ENCODE measurements around the gene RNASEH2C. TPM values are rescaled to one million over a fixed set of nuclear protein-coding genes. Genes with fewer than 3 reads are reported as not detected.
A peak's percentile ranks its signal among the peaks of the same experiment; 100 is the strongest.
"Not testable (repeated sequence)": the region's sequence is repeated elsewhere in the genome, so short reads cannot be mapped to it uniquely, and the experiment has no call there.

The RNASEH2C gene
- total and polyA plus RNA-seq, 4 donors = 21.8 to 97.7 (median 75.4) TPM

- H3K9ac ChIP-seq (ENCODE audit: insufficient read depth in 1 of 2, low read length in 2 of 2) = no peak overlapping the region
- no peaks in the 10 kb centered on the region for H3K27me3 ChIP-seq (ENCODE audit: control insufficient read depth in 3 of 3, insufficient read depth in 3 of 3, low read length in 2 of 3)
- no peaks in the 10 kb centered on the region for H3K36me3 ChIP-seq (ENCODE audit: control insufficient read depth in 4 of 4, insufficient read depth in 4 of 4, low read length in 4 of 4)
- no peaks in the 10 kb centered on the region for H3K4me1 ChIP-seq (ENCODE audit: control insufficient read depth in 5 of 5, insufficient read depth in 5 of 5, low read length in 5 of 5)
- DNase-seq (peak in 2 of 3 donors; percentile 46 to 67), ATAC-seq (ENCODE audit: insufficient read depth, low FRiP score) (no peak)
- WGBS, 2 donors = 65 to 87% methylated on average over 12 of the region's 12 CpGs
- TF ChIP-seq CTCF (IDR thresholded peaks at IDR 0.05; ENCODE audit: control extremely low read depth, extremely low read depth) = no peak
- no peak overlapping the region for H3K4me3 ChIP-seq
- H3K9me3 ChIP-seq (ENCODE audit: control insufficient read depth in 4 of 4, insufficient read depth in 3 of 4, low read length in 3 of 4) = no peaks in the 10 kb centered on the region
- no peak overlapping the region for H3K27ac ChIP-seq (ENCODE audit: low read depth in 1 of 2, low read length in 1 of 2)
Observed at GRCh38 chr11:65695459-65696241, 24.9 kb downstream of the RNASEH2C start.

GRCh38 chr11:65692367-65692766 is 28.2 kb downstream of the RNASEH2C start:
- ATAC-seq (ENCODE audit: insufficient read depth, low FRiP score) (no peak), DNase-seq (peak in 1 of 3 donors; percentile 12)
- TF ChIP-seq CTCF (IDR thresholded peaks at IDR 0.05; ENCODE audit: control extremely low read depth, extremely low read depth) = no peak
- no peak overlapping the region for H3K4me3 ChIP-seq
- H3K27ac ChIP-seq (ENCODE audit: low read depth in 1 of 2, low read length in 1 of 2) = no peak overlapping the region
- no peaks in the 10 kb centered on the region for H3K4me1 ChIP-seq (ENCODE audit: control insufficient read depth in 5 of 5, insufficient read depth in 5 of 5, low read length in 5 of 5)
- no peaks in the 10 kb centered on the region for H3K27me3 ChIP-seq (ENCODE audit: control insufficient read depth in 3 of 3, insufficient read depth in 3 of 3, low read length in 2 of 3)
- no peak overlapping the region for H3K9ac ChIP-seq (ENCODE audit: insufficient read depth in 1 of 2, low read length in 2 of 2)
- H3K36me3 ChIP-seq (ENCODE audit: control insufficient read depth in 4 of 4, insufficient read depth in 4 of 4, low read length in 4 of 4) = no peaks in the 10 kb centered on the region
- 52 to 55% methylated on average over 11 of the region's 11 CpGs for WGBS, 2 donors
- H3K9me3 ChIP-seq (ENCODE audit: control insufficient read depth in 4 of 4, insufficient read depth in 3 of 4, low read length in 3 of 4) = no peaks in the 10 kb centered on the region

GRCh38 chr11:65691847-65692246 is 28.8 kb downstream of the RNASEH2C start:
- not testable (repeated sequence) for ATAC-seq (ENCODE audit: insufficient read depth, low FRiP score); H3K9me3 ChIP-seq (ENCODE audit: control insufficient read depth in 4 of 4, insufficient read depth in 3 of 4, low read length in 3 of 4); H3K4me1 ChIP-seq (ENCODE audit: control insufficient read depth in 5 of 5, insufficient read depth in 5 of 5, low read length in 5 of 5); H3K9ac ChIP-seq (ENCODE audit: insufficient read depth in 1 of 2, low read length in 2 of 2); H3K4me3 ChIP-seq; H3K27ac ChIP-seq (ENCODE audit: low read depth in 1 of 2, low read length in 1 of 2); H3K27me3 ChIP-seq (ENCODE audit: control insufficient read depth in 3 of 3, insufficient read depth in 3 of 3, low read length in 2 of 3); H3K36me3 ChIP-seq (ENCODE audit: control insufficient read depth in 4 of 4, insufficient read depth in 4 of 4, low read length in 4 of 4); DNase-seq
- WGBS, 2 donors = 93 to 96% methylated on average over 8 of the region's 8 CpGs

GRCh38 chr11:65685981-65686380 is 34.6 kb downstream of the RNASEH2C start:
- Histone ChIP-seq H3K4me3 (no peak overlapping the region), H3K36me3 (ENCODE audit: control insufficient read depth in 4 of 4, insufficient read depth in 4 of 4, low read length in 4 of 4) (no peaks in the 10 kb centered on the region), H3K9me3 (ENCODE audit: control insufficient read depth in 4 of 4, insufficient read depth in 3 of 4, low read length in 3 of 4) (no peaks in the 10 kb centered on the region), H3K4me1 (ENCODE audit: control insufficient read depth in 5 of 5, insufficient read depth in 5 of 5, low read length in 5 of 5) (no peaks in the 10 kb centered on the region), H3K27ac (ENCODE audit: low read depth in 1 of 2, low read length in 1 of 2) (no peak overlapping the region), H3K27me3 (ENCODE audit: control insufficient read depth in 3 of 3, insufficient read depth in 3 of 3, low read length in 2 of 3) (no peaks in the 10 kb centered on the region), H3K9ac (ENCODE audit: insufficient read depth in 1 of 2, low read length in 2 of 2) (no peak overlapping the region)
- 88 to 93% methylated on average over 8 of the region's 8 CpGs for WGBS, 2 donors
- no peak for ATAC-seq (ENCODE audit: insufficient read depth, low FRiP score)
- no peak for DNase-seq
- no peak for TF ChIP-seq CTCF (IDR thresholded peaks at IDR 0.05; ENCODE audit: control extremely low read depth, extremely low read depth)

GRCh38 chr11:65683480-65683879 is 37.1 kb downstream of the RNASEH2C start:
- not testable (repeated sequence) for H3K27ac ChIP-seq (ENCODE audit: low read depth in 1 of 2, low read length in 1 of 2)

More at GRCh38 chr11:65683480-65683879, 37.1 kb downstream of the RNASEH2C start:
- not testable (repeated sequence) for H3K4me1 ChIP-seq (ENCODE audit: control insufficient read depth in 5 of 5, insufficient read depth in 5 of 5, low read length in 5 of 5); H3K9me3 ChIP-seq (ENCODE audit: control insufficient read depth in 4 of 4, insufficient read depth in 3 of 4, low read length in 3 of 4); DNase-seq; ATAC-seq (ENCODE audit: insufficient read depth, low FRiP score); H3K36me3 ChIP-seq (ENCODE audit: control insufficient read depth in 4 of 4, insufficient read depth in 4 of 4, low read length in 4 of 4); H3K27me3 ChIP-seq (ENCODE audit: control insufficient read depth in 3 of 3, insufficient read depth in 3 of 3, low read length in 2 of 3); H3K4me3 ChIP-seq; H3K9ac ChIP-seq (ENCODE audit: insufficient read depth in 1 of 2, low read length in 2 of 2)
- 84 to 86% methylated on average over 6 of the region's 6 CpGs for whole genome bisulfite sequencing, 2 donors
